Activated naive CD8-positive, alpha-beta T cell treated with anti-CD3 and anti-CD28 coated beads, Interleukin-2, amount 10 ng/mL, durations not matched to agents 7 days and 5 days (primary cell): ENCODE results near the gene LIPE. TPM values are rescaled to one million over a fixed set of nuclear protein-coding genes. Genes with fewer than 3 reads are reported as not detected.
"Not testable (repeated sequence)": the region's sequence is repeated elsewhere in the genome, so short reads cannot be mapped to it uniquely, and the experiment has no call there.

ENCODE experiments used
- ATAC-seq: fragments of 150-1000 bp; cut with Tn5 transposase; one replicate; pipeline ENCODE4 v1.10.0; 2021; ENCODE audit warnings: low read depth, moderate library complexity
- POLR2A ChIA-PET: fragments of 350-600 bp; sonication (Branson Sonifier 250); formaldehyde crosslinking; loops from one replicate; lab custom pipeline; 2021; ENCODE audit warnings: antibody characterized with exemption; lab: Charles Lee
- DNase-seq: peaks from one replicate; pipeline ENCODE4 v3.0.0; 2021
- H3K27ac Mint-ChIP-seq: one replicate; pipeline ENCODE4 v1.8.0; 2022; ENCODE audit warnings: mild to moderate bottlenecking, mixed read lengths
- H3K27me3 Mint-ChIP-seq: one replicate; pipeline ENCODE4 v1.8.0; 2022; ENCODE audit warnings: mild to moderate bottlenecking, moderate library complexity, mixed read lengths
- H3K36me3 Mint-ChIP-seq: one replicate; pipeline ENCODE4 v1.8.0; 2021; ENCODE audit warnings: mild to moderate bottlenecking, mixed read lengths
- H3K4me1 Mint-ChIP-seq: one replicate; pipeline ENCODE4 v1.8.0; 2021; ENCODE audit warnings: mixed read lengths
- H3K4me3 Mint-ChIP-seq: one replicate; pipeline ENCODE4 v1.8.0; 2022; ENCODE audit warnings: mild to moderate bottlenecking, moderate library complexity, mixed read lengths
- H3K9me3 Mint-ChIP-seq: one replicate; pipeline ENCODE4 v1.8.0; 2021; ENCODE audit warnings: mixed read lengths
- total RNA-seq, 2 experiments: library from RNA; stranded (reverse); gene quantifications; one replicate each; pipeline ENCODE4 v1.2.3, GENCODE V29; 2021

Gene LIPE
- total RNA-seq, 2 experiments from 2014 or later, result 34.6 to 35.1 TPM

- no peak for ATAC-seq
- Mint-ChIP-seq H3K9me3 (peaks cover 1% of the 10 kb centered on the region), H3K4me1 (peaks cover 15% of the 10 kb centered on the region), H3K4me3 (no peak overlapping the region), H3K36me3 (peaks cover 2% of the 10 kb centered on the region), H3K27me3 (no peaks in the 10 kb centered on the region), H3K27ac (no peak overlapping the region)
- POLR2A ChIA-PET, result no interaction called here
- DNase-seq, result no peak
These were observed 34.6 kb upstream of the LIPE start for GRCh38 chr19:42461700-42462324.

GRCh38 chr19:42461231-42461630 is 34.0 kb upstream of the LIPE start:
- H3K4me1 Mint-ChIP-seq, POLR2A ChIA-PET, H3K36me3 Mint-ChIP-seq, H3K4me3 Mint-ChIP-seq, H3K27ac Mint-ChIP-seq, DNase-seq, H3K27me3 Mint-ChIP-seq, H3K9me3 Mint-ChIP-seq, ATAC-seq: not testable (repeated sequence)

DNA sequence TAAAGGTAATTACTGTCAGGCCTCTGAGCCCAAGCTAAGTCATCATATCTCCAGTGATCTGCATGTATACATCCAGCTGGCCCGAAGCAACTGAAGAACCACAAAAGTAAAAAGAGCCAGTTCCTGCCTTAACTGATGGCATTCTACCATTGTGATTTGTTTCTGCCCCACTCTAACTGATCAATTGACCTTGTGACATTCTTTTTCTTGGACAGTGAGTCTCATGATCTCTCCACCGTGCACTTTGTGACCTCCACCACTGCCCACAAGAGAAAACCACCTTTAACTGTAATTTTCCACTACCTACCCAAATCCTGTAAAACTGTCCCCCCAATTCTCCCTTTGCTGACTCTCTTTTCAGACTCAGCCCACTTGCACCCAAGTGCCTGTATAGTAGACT is 32.7 kb upstream of the LIPE start:
- no peak overlapping the region for H3K27ac Mint-ChIP-seq
- no peaks in the 10 kb centered on the region for H3K27me3 Mint-ChIP-seq
- DNase-seq (no peak), ATAC-seq (no peak)
- H3K4me1 Mint-ChIP-seq, result peaks cover 14% of the 10 kb centered on the region
- POLR2A ChIA-PET, result interaction anchor here (0.6 kb wide), 1 partner anchor 47 kb away, joined by 3 read pairs; no protein-coding TSS in a partner anchor
- H3K36me3 Mint-ChIP-seq, result peaks cover 2% of the 10 kb centered on the region
- no peak overlapping the region for H3K4me3 Mint-ChIP-seq
- H3K9me3 Mint-ChIP-seq, result peaks cover 1% of the 10 kb centered on the region

DNA sequence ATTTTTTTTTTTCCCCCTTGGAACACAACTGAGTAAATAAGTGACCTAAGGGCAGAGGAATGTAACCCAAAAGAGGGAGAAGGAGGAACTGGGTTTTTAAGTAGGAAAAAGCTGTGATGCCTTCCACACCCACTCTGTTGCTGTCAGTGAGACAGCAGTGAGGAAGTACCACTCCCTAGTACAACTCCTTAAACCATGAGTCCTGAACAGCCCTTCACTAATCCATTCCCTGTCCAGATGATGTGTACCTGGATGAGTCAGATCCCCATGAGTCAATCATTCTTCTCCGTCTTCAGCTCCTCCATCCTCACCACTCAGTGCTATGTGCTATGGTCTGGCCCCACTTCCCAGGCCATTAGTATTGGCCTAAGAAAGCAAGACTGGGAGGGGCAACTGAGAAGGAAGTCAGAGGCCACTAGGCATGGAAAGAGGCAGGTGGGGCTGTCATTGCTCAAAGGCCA is 28.5 kb upstream of the LIPE start:
- H3K27ac Mint-ChIP-seq, result peak overlapping the region; percentile 32
- ATAC-seq (no peak), DNase-seq (no peak)
- peaks cover 2% of the 10 kb centered on the region for H3K36me3 Mint-ChIP-seq
- POLR2A ChIA-PET, result interaction anchor here (1.2 kb wide), 2 partner anchors 70 to 73 kb away, joined by 3 to 4 read pairs; partner anchors contain the start of gene CEACAM1
- no peak overlapping the region for H3K4me3 Mint-ChIP-seq
- peaks cover 1% of the 10 kb centered on the region for H3K9me3 Mint-ChIP-seq
- peaks cover 49% of the 10 kb centered on the region for H3K4me1 Mint-ChIP-seq
- H3K27me3 Mint-ChIP-seq, result no peaks in the 10 kb centered on the region

DNA sequence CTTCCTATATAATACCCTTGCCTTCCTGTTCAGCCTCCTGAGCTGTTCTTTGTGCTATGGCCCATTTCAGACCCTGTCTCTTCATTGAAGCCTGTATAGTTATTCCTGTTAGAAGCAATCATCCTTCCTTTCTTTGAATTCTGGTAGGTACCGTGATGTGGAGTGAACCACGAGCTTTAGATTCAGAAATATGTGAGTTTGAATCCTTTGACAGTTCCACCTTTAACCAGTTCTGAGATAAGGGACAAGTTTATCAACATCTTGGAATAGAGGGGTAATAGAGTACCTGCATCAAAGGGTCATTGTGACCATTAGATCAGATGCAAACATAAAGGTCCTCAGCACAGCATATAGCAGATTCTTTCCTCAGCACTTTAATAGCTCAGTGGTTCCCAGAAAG is 27.9 kb upstream of the LIPE start:
- no peak for ATAC-seq

GRCh38 chr19:42452590-42452989 is 25.4 kb upstream of the LIPE start:
- H3K36me3 Mint-ChIP-seq, result no peaks in the 10 kb centered on the region
- H3K27ac Mint-ChIP-seq, result no peak overlapping the region
- no peaks in the 10 kb centered on the region for H3K9me3 Mint-ChIP-seq
- peaks cover 46% of the 10 kb centered on the region for H3K4me1 Mint-ChIP-seq
- H3K4me3 Mint-ChIP-seq, result peak overlapping the region; percentile 8
- POLR2A ChIA-PET, result no interaction called here
- ATAC-seq (no peak), DNase-seq (no peak)
- H3K27me3 Mint-ChIP-seq, result no peaks in the 10 kb centered on the region

More for the DNA sequence above, 27.9 kb upstream of the LIPE start:
- DNase-seq, result no peak
- Mint-ChIP-seq H3K4me3 (no peak overlapping the region), H3K4me1 (peaks cover 48% of the 10 kb centered on the region), H3K9me3 (peaks cover 1% of the 10 kb centered on the region), H3K36me3 (peaks cover 2% of the 10 kb centered on the region), H3K27ac (peak overlapping the region; percentile 11), H3K27me3 (no peaks in the 10 kb centered on the region)
- POLR2A ChIA-PET, result interaction anchor here (0.5 to 1.2 kb wide), 4 partner anchors 32 to 900 kb away, joined by 3 to 5 read pairs (median 4); partner anchors contain the start of gene CEACAM1

DNA sequence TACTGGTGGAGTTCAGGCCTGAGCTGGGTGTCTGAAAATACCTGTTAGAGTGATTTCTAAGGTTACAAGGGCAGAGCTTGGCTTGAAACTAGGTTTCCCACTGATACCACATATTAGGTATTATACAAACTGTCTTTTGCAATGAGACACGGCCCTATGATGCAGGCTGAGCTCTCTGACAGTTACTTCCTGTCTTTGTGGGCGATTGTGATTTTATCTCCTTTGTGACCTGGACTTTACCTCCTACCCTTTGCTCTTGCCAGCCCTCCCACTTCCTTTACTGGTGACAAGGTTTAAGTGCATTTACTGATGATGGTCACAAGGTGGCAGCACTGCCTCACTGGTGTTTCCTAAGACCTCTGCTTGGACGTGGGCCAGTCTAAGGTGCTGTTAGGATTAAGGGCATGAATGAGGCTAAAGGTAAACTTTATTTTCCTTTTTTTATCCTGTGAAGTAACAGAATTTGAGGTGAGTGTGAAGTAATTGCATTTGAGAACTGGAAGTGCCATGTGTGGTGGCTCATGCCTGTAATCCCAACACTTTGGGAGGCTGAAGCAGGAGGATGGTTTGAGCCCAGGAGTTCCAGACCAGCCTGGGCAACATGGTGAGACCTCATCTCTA is 23.2 kb upstream of the LIPE start:
- H3K9me3 Mint-ChIP-seq, result no peaks in the 10 kb centered on the region
- H3K4me1 Mint-ChIP-seq, result peaks cover 39% of the 10 kb centered on the region
- POLR2A ChIA-PET, result interaction anchor here (0.9 to 2.5 kb wide), 7 partner anchors 10 to 81 kb away, joined by 3 to 34 read pairs (median 4); partner anchors contain the start of gene CEACAM1
- ATAC-seq, result peak; percentile 98
- H3K27me3 Mint-ChIP-seq, result no peaks in the 10 kb centered on the region
- H3K27ac Mint-ChIP-seq, result no peak overlapping the region
- DNase-seq, result peak; percentile 69
- H3K36me3 Mint-ChIP-seq, result no peaks in the 10 kb centered on the region
- H3K4me3 Mint-ChIP-seq, result no peak overlapping the region

GRCh38 chr19:42448306-42448705 is 21.1 kb upstream of the LIPE start:
- H3K27ac Mint-ChIP-seq, H3K9me3 Mint-ChIP-seq, H3K27me3 Mint-ChIP-seq, H3K36me3 Mint-ChIP-seq, DNase-seq, H3K4me3 Mint-ChIP-seq, ATAC-seq, POLR2A ChIA-PET: not testable (repeated sequence)
- peaks cover 23% of the 10 kb centered on the region for H3K4me1 Mint-ChIP-seq

- Mint-ChIP-seq H3K4me3 (no peak overlapping the region), H3K36me3 (no peaks in the 10 kb centered on the region), H3K27ac (no peak overlapping the region), H3K27me3 (no peaks in the 10 kb centered on the region), H3K9me3 (no peaks in the 10 kb centered on the region), H3K4me1 (peaks cover 10% of the 10 kb centered on the region)
- ATAC-seq, result no peak
- POLR2A ChIA-PET, result no interaction called here
- no peak for DNase-seq
These were observed 18.8 kb upstream of the LIPE start for GRCh38 chr19:42445948-42446347.

- Mint-ChIP-seq H3K4me1 (peaks cover 19% of the 10 kb centered on the region), H3K36me3 (no peaks in the 10 kb centered on the region), H3K4me3 (no peak overlapping the region), H3K27ac (no peak overlapping the region), H3K9me3 (no peaks in the 10 kb centered on the region), H3K27me3 (no peaks in the 10 kb centered on the region)
- DNase-seq (no peak), ATAC-seq (no peak)
- POLR2A ChIA-PET, result no interaction called here
These were observed 16.8 kb upstream of the LIPE start for GRCh38 chr19:42443944-42444398.

DNA sequence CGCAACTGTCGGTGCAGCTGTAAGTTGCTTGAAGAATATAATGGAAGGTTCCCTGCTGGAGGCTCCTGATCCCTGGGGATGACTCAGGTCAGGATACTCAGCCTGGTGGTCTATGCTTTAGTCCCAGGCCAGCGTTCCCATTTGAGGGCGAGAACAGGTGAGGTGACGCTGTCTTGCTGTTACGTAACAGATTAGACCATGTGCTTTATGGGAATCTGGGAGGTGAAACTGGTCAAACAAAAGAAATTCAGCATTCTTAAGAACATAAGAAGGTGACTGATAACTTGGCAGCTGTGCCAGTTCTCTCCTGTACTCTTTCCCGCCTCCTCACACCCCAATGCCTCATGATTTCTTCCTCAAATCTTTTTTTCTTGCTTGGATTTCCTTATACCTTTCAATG is 15.6 kb upstream of the LIPE start, which contains the start of gene CXCL17:
Gene CXCL17 (minus strand): TSS at position 114 of the 400 bp plus-strand sequence. CDS start 114 bp downstream, outside the sequence.
- H3K4me3 Mint-ChIP-seq, result no peak within 1 kb of the TSS
- POLR2A ChIA-PET, result no interaction called here
- H3K36me3 Mint-ChIP-seq, result no peaks in the 10 kb centered on the region
- DNase-seq (no peak), ATAC-seq (no peak)
- peaks cover 24% of the 10 kb centered on the region for H3K4me1 Mint-ChIP-seq
- no peak within 1 kb of the TSS for H3K27ac Mint-ChIP-seq
- no peaks in the 10 kb centered on the region for H3K9me3 Mint-ChIP-seq
- no peaks in the 10 kb centered on the region for H3K27me3 Mint-ChIP-seq

- no peaks in the 10 kb centered on the region for H3K27me3 Mint-ChIP-seq
- peaks cover 24% of the 10 kb centered on the region for H3K4me1 Mint-ChIP-seq
- peak overlapping the region; percentile 67 for H3K4me3 Mint-ChIP-seq
- peak overlapping the region; percentile 7 for H3K27ac Mint-ChIP-seq
- no peaks in the 10 kb centered on the region for H3K9me3 Mint-ChIP-seq
- DNase-seq (no peak), ATAC-seq (peak; percentile 41)
- POLR2A ChIA-PET, result interaction anchor here (0.5 to 2.1 kb wide), 4 partner anchors 9 to 151 kb away, joined by 3 to 12 read pairs (median 6); no protein-coding TSS in a partner anchor
- H3K36me3 Mint-ChIP-seq, result no peaks in the 10 kb centered on the region
These were observed 13.9 kb upstream of the LIPE start for GRCh38 chr19:42441049-42441445.

- Mint-ChIP-seq H3K27ac (peak overlapping the region; percentile 7), H3K4me1 (peaks cover 24% of the 10 kb centered on the region), H3K4me3 (peak overlapping the region; percentile 67), H3K36me3 (no peaks in the 10 kb centered on the region), H3K27me3 (no peaks in the 10 kb centered on the region), H3K9me3 (no peaks in the 10 kb centered on the region)
- POLR2A ChIA-PET, result interaction anchor here (0.6 to 2.1 kb wide), 3 partner anchors 10 to 350 kb away, joined by 3 to 12 read pairs (median 6); no protein-coding TSS in a partner anchor
- peak; percentile 89 for DNase-seq
- ATAC-seq, result peak; percentile 57
These were observed 13.3 kb upstream of the LIPE start for GRCh38 chr19:42440357-42441048.
